GM19025 (cell line): Measurements from ENCODE around the gene CYB5RL.

Experiments used
- ATAC-seq: cut with Tn5 transposase; IDR thresholded peaks from one replicate; pipeline ENCODE4 v1.9.1; 2021; ENCODE audit warnings: mild to moderate bottlenecking, low read depth, moderate library complexity; ENCODE audit not compliant: unreplicated experiment

Gene CYB5RL

DNA sequence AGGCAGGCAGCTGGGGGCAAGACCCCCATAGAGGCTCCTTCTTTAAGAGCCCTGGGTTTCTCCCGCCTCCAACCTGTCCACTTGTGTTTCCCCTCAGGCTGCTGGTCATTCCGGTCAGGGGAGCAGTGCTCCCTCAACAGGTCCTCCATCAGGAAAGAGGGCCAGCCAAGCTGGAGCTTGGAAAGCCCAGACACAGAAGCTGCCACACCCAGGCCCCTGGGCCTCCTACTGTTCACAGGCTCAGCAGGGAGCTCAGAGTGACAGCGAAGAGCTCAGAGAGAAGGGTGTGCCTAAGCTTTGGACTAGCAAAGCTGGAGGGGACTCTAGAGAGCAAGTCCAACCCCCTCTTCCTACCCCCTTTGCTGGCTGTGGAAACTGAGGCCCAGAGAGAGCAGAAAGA lies 36.8 kb downstream of the CYB5RL start:
- no peak for ATAC-seq

DNA sequence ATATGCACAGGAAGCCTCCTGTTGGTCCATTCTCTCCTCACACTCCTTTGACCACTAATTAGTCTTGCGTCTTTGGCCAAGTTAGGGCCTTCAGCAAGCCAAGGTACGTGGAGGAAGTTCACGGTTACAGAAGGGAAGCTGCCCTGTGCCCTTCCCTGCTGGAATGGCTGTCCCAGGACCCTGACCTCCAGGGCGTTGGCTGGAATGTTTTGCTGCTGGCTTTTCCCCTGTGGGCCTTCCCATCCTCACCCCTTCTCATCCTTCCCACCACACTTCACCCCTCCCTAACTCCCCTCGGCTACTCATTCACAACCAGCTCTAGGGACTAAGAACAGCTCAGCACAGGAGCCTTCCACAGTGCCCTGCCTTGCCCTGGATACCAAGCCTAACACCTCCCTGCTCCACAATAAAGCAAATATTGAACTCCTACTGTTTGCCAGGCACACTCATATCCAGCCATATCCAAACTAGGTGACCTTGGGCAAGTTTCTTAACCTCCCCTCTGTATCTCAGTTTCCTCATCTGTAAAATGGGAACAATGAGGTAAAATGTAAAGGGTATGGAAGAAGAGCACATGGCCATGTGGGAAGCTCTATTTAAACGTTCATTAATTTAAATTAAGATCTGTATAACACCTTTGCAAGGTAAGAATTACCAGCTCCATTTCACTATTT lies 38.2 kb downstream of the CYB5RL start:
- ATAC-seq, result no peak

DNA sequence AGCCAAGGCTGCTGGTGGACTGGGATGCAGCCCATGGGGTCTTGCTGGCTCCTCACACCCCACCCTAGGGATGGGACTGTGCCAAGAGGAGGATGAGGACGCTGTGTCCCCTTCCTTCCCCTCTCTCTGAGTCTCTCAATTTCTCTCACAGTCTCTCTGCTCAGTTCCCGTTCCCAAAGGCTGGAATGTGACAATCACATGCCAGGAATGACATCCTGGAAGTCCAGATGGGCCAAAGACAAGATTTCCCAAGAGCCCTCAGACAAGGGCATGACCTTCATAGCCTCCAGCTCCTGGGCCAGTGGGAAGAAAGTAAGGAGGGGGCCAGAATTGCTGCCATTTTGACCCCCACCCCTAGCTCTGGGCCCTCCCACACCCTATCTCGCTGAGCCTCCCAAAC lies 39.5 kb downstream of the CYB5RL start:
- ATAC-seq, result no peak

- ATAC-seq, result no peak
Observed at GRCh38 chr1:54159733-54160316, 40.0 kb downstream of the CYB5RL start.

DNA sequence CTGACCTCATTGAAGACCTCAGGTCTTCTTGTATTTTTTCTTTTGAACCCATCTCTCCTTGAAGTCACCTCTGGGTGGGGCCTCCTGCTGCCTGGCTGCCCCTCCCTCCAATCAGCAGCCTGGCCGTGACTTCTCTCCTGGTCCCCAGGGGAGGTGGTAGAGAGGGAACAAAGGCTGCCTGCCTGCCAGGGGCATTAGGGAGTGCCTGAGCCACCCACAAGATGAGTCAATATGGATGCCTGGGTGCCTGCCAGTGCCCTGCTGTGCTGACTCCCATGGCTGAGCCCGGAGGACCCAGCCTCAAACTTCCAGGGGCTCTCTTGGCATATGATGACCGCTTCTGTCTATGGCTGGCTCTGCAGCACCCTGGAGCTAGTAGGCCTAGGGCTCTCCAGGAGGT lies 41.8 kb downstream of the CYB5RL start:
- no peak for ATAC-seq

- ATAC-seq, result no peak
Observed at GRCh38 chr1:54157401-54157800, 42.4 kb downstream of the CYB5RL start.

DNA sequence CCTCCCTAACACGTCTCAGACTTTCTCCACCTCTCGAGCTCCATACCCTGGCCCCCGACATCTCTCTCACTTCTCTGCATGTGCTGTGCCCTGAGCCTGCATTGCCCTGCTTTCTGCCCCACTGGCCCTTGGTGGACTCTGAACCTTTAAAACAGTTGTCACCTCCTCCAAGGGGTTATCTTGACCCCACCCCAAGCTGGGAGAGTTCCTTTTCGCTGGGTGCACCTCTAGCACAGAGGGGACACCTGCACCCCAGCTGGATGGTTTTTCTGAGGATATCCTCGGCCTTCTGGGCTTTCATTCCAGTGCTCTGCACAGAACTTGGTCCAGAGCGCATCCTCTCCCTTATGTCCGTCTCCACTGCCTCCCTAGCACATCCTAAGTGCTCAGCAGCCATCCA lies 42.8 kb downstream of the CYB5RL start:
- no peak for ATAC-seq

DNA sequence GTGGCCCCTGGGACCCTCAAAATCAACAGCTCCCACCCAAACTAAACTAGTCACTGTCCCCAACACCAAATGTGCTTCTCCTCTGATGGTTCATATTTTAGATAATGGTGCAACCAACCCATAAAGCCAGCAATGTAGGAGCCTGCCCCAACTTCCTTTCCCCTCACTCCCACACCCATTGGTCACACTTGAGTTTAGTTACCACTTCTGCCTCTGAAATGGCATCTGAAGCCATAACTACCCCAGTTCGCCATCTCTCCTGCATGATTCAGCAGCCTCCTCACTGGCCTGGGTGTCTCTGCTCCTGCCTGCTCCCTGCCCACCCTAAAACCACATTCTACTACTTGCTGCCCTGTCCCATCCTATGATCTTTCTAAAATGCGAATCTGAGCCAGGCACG lies 43.6 kb downstream of the CYB5RL start:
- ATAC-seq, result no peak

GRCh38 chr1:54153535-54154439 lies 46.0 kb downstream of the CYB5RL start:
- ATAC-seq, result no peak

DNA sequence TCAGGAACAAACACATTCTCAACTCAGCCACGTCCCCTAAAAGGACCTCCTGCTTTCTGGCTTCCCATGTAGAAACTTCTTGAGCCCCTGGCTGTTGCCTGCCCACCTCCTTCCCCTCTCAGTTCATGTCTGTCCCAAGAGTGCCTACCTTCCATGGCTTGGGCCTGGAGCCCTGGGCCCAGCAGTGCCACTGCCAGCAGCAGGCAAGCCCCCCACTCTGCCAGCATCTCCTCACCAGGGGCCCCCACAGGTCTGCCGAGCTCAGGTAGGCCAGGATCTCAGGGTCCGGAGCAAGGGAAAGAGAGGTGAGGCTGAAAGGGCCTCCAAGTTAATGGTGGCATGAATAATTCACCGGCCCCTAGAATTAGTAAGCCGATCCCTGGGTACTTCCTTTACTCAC lies 47.1 kb downstream of the CYB5RL start, which contains the start of gene CDCP2:
Gene CDCP2, minus strand, starts transcription at position 305 of the 400 bp plus-strand sequence. Its CDS starts 78 bp downstream, at position 227.
- no peak for ATAC-seq

DNA sequence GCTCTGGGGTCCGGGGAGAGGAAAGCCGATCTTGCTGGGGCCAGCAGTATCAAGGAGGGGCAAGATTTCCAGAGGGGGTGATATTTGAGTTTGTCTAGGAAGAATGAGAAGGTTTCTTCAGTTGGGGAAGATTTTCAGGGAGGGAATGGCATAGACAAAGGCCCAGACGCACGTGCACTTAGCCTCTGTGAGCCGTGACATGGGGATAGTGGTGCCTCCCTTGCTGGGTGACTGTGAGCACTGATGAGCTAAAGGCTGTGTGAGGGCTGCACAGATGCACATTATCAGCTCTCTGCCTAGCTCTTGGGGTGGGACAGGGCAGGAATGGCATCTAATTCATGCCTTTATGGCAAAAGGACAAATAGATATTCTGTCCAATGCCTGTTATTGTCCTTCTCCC lies 48.8 kb downstream of the CYB5RL start:
- ATAC-seq, result no peak
